Colon (tissue), 2 donors: ENCODE data around the gene TBC1D4.
"Not testable (repeated sequence)": the region's sequence is repeated elsewhere in the genome, so short reads cannot be mapped to it uniquely, and the experiment has no call there.

ENCODE experiments used
- FAIRE-seq: peaks from 2 replicates; lab custom pipeline; 2012; peaks lifted over from hg19 to GRCh38; lab: Jason Lieb, UNC
- donor health status: control.
- donor health status: control.

The TBC1D4 gene

GRCh38 chr13:75357576-75358289 is 124.2 kb downstream of the TBC1D4 start:
- no peak for FAIRE-seq

GRCh38 chr13:75356421-75356820 is 125.5 kb downstream of the TBC1D4 start:
- FAIRE-seq, result no peak

GRCh38 chr13:75355609-75356008 is 126.4 kb downstream of the TBC1D4 start:
- no peak for FAIRE-seq

GRCh38 chr13:75353781-75354193 is 128.2 kb downstream of the TBC1D4 start:
- FAIRE-seq, result no peak

- no peak for FAIRE-seq
These were observed 129.2 kb downstream of the TBC1D4 start for GRCh38 chr13:75352641-75353327.

- not testable (repeated sequence) for FAIRE-seq
These were observed 130.4 kb downstream of the TBC1D4 start for GRCh38 chr13:75351538-75351937.

GRCh38 chr13:75347925-75348324 is 134.0 kb downstream of the TBC1D4 start:
- no peak for FAIRE-seq

GRCh38 chr13:75347457-75347856 is 134.5 kb downstream of the TBC1D4 start:
- no peak for FAIRE-seq

- FAIRE-seq, result no peak
These were observed 136.8 kb downstream of the TBC1D4 start for GRCh38 chr13:75345193-75345592.

GRCh38 chr13:75341028-75341427 is 140.9 kb downstream of the TBC1D4 start:
- no peak for FAIRE-seq

- no peak for FAIRE-seq
These were observed 142.2 kb downstream of the TBC1D4 start for GRCh38 chr13:75339635-75340374.

GRCh38 chr13:75334634-75335447 is 147.1 kb downstream of the TBC1D4 start:
- no peak for FAIRE-seq

- no peak for FAIRE-seq
These were observed 148.9 kb downstream of the TBC1D4 start for GRCh38 chr13:75333103-75333502.

GRCh38 chr13:75331792-75332349 is 150.1 kb downstream of the TBC1D4 start:
- FAIRE-seq, result no peak

GRCh38 chr13:75330770-75331169 is 151.2 kb downstream of the TBC1D4 start:
- FAIRE-seq, result no peak

GRCh38 chr13:75329723-75330122 is 152.2 kb downstream of the TBC1D4 start:
- no peak for FAIRE-seq

GRCh38 chr13:75329097-75329496 is 152.9 kb downstream of the TBC1D4 start:
- FAIRE-seq, result no peak

GRCh38 chr13:75327135-75327510 is 154.8 kb downstream of the TBC1D4 start:
- FAIRE-seq, result no peak

GRCh38 chr13:75326173-75327134 is 155.5 kb downstream of the TBC1D4 start:
- FAIRE-seq, result no peak

- no peak for FAIRE-seq
These were observed 156.3 kb downstream of the TBC1D4 start for GRCh38 chr13:75325711-75326110.
